ENCODE results near the gene PLEKHG3. TPM values are rescaled to one million over a fixed set of nuclear protein-coding genes. Genes with fewer than 3 reads are reported as not detected.

PLEKHG3 gene
- total and polyA plus RNA-seq, 10 of the 15 experiments (the other 5 are each of a cell fraction or from before 2014, with no cell fraction given) = 0.03 to 0.73 (median 0.07) TPM; not detected in 5

DNA sequence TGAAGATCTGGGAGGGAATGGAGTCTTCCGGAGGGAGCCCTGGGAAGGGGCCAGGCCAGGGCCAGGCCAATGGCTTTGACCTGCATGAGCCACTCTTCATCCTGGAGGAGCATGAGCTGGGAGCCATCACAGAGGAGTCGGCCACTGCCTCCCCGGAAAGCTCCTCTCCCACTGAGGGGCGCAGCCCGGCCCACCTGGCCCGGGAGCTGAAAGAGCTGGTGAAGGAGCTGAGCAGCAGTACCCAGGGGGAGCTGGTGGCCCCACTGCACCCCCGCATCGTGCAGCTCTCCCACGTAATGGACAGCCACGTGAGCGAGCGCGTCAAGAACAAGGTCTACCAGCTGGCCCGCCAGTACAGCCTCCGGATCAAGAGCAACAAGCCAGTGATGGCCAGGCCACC is 37.7 kb downstream of the PLEKHG3 start (continued):
- TF ChIP-seq, protein P1, sequence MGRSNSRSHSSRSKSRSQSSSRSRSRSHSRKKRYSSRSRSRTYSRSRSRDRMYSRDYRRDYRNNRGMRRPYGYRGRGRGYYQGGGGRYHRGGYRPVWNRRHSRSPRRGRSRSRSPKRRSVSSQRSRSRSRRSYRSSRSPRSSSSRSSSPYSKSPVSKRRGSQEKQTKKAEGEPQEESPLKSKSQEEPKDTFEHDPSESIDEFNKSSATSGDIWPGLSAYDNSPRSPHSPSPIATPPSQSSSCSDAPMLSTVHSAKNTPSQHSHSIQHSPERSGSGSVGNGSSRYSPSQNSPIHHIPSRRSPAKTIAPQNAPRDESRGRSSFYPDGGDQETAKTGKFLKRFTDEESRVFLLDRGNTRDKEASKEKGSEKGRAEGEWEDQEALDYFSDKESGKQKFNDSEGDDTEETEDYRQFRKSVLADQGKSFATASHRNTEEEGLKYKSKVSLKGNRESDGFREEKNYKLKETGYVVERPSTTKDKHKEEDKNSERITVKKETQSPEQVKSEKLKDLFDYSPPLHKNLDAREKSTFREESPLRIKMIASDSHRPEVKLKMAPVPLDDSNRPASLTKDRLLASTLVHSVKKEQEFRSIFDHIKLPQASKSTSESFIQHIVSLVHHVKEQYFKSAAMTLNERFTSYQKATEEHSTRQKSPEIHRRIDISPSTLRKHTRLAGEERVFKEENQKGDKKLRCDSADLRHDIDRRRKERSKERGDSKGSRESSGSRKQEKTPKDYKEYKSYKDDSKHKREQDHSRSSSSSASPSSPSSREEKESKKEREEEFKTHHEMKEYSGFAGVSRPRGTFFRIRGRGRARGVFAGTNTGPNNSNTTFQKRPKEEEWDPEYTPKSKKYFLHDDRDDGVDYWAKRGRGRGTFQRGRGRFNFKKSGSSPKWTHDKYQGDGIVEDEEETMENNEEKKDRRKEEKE (IDR thresholded peaks at IDR 0.05) = no peak
- TF ChIP-seq KLF5 (IDR thresholded peaks at IDR 0.05; ENCODE audit: partially characterized antibody) = no peak
- no peak for TF ChIP-seq IKZF2 (IDR thresholded peaks at IDR 0.05)
- TF ChIP-seq STAT1 (conservative IDR thresholded peaks at IDR 0.05) = no peak
- TF ChIP-seq, protein P2, sequence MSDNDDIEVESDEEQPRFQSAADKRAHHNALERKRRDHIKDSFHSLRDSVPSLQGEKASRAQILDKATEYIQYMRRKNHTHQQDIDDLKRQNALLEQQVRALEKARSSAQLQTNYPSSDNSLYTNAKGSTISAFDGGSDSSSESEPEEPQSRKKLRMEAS (IDR thresholded peaks at IDR 0.05; ENCODE audit: low read depth, low read length) = no peak

DNA sequence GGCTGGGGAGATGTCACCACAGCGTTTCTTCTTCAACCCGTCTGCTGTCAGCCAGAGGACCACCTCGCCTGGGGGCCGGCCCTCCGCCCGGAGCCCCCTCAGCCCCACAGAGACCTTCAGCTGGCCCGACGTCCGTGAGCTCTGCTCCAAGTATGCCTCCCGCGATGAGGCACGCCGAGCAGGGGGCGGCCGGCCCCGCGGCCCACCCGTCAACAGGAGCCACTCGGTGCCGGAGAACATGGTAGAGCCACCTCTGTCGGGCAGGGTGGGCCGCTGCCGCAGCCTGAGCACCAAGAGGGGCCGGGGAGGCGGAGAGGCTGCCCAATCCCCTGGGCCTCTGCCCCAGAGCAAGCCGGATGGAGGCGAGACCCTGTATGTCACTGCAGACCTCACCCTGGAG is 38.8 kb downstream of the PLEKHG3 start:
- Histone ChIP-seq H3K27ac (ENCODE audit: control insufficient read depth, insufficient read depth) (no peak overlapping the region), H3K9ac (ENCODE audit: control insufficient read depth, insufficient read depth, low read length) (no peak overlapping the region), H3K27me3 (replicated peaks in 1 of 2; ENCODE audit: control insufficient read depth in 2 of 2, insufficient read depth in 2 of 2, low read length in 1 of 2) (peaks cover 0 to 2% of the 10 kb centered on the region in 2 experiments; a peak in 1 of 4 replicates), H3K36me3 (ENCODE audit: control insufficient read depth in 2 of 2, insufficient read depth in 2 of 2, low read length in 1 of 2) (no peaks in the 10 kb centered on the region; a peak in 1 of 4 replicates), H3K9me3 (replicated peaks; ENCODE audit: control insufficient read depth, insufficient read depth, low read length) (no peaks in the 10 kb centered on the region; the same call in 2 of the 3 replicates), H3K79me2 (ENCODE audit: control insufficient read depth, insufficient read depth, low read length) (no peaks in the 10 kb centered on the region), H3K4me1 (ENCODE audit: control insufficient read depth, insufficient read depth, low read length) (no peaks in the 10 kb centered on the region), H3K4me3 (no peak overlapping the region), H3K4me2 (ENCODE audit: control insufficient read depth, insufficient read depth) (no peak overlapping the region), H2AFZ (ENCODE audit: control insufficient read depth, low read depth, low read length) (no peak overlapping the region), H4K20me1 (ENCODE audit: control insufficient read depth, insufficient read depth) (no peaks in the 10 kb centered on the region)
- no peak for DNase-seq (ENCODE audit: low read depth, low spot score)
- FAIRE-seq = no peak
- intact Hi-C loops (cut with micrococcal nuclease; ENCODE audit: unreplicated experiment) = no loop called here
- RAD21 ChIA-PET (ENCODE audit: unreplicated experiment) = no interaction called here
- no peak for ATAC-seq
- WGBS (ENCODE audit: insufficient coverage, insufficient replicate concordance, low lambda C conversion rate, missing lambda C conversion rate) = 60% methylated on average over 22 of the region's 27 CpGs
- CTCF ChIA-PET = no interaction called here
- POLR2A ChIA-PET = no interaction called here
- BruUV-seq (replicated peaks) = no TSS peak
- in situ Hi-C loops (cut with MboI) = no loop called here
- SMC1A ChIA-PET (ENCODE audit: uncharacterized antibody, unreplicated experiment) = no interaction called here
- TF ChIP-seq POLR2AphosphoS5 (IDR thresholded peaks at IDR 0.05; ENCODE audit: low read length) (no peak), NFXL1 (IDR thresholded peaks at IDR 0.05; ENCODE audit: borderline replicate concordance) (no peak), ASH2L (IDR thresholded peaks at IDR 0.05; ENCODE audit: borderline replicate concordance, low read depth) (no peak), STAT3 (IDR thresholded peaks at IDR 0.05; ENCODE audit: low read depth, low read length) (no peak), BMI1 (IDR thresholded peaks at IDR 0.05; ENCODE audit: borderline replicate concordance) (no peak), SUPT20H (IDR thresholded peaks at IDR 0.05; ENCODE audit: borderline replicate concordance, control insufficient read depth, low read depth, low read length) (no peak), RBBP5 (conservative IDR thresholded peaks at IDR 0.05) (no peak), ZNF24 (IDR thresholded peaks at IDR 0.05) (no peak)
- TF ChIP-seq, protein P3, sequence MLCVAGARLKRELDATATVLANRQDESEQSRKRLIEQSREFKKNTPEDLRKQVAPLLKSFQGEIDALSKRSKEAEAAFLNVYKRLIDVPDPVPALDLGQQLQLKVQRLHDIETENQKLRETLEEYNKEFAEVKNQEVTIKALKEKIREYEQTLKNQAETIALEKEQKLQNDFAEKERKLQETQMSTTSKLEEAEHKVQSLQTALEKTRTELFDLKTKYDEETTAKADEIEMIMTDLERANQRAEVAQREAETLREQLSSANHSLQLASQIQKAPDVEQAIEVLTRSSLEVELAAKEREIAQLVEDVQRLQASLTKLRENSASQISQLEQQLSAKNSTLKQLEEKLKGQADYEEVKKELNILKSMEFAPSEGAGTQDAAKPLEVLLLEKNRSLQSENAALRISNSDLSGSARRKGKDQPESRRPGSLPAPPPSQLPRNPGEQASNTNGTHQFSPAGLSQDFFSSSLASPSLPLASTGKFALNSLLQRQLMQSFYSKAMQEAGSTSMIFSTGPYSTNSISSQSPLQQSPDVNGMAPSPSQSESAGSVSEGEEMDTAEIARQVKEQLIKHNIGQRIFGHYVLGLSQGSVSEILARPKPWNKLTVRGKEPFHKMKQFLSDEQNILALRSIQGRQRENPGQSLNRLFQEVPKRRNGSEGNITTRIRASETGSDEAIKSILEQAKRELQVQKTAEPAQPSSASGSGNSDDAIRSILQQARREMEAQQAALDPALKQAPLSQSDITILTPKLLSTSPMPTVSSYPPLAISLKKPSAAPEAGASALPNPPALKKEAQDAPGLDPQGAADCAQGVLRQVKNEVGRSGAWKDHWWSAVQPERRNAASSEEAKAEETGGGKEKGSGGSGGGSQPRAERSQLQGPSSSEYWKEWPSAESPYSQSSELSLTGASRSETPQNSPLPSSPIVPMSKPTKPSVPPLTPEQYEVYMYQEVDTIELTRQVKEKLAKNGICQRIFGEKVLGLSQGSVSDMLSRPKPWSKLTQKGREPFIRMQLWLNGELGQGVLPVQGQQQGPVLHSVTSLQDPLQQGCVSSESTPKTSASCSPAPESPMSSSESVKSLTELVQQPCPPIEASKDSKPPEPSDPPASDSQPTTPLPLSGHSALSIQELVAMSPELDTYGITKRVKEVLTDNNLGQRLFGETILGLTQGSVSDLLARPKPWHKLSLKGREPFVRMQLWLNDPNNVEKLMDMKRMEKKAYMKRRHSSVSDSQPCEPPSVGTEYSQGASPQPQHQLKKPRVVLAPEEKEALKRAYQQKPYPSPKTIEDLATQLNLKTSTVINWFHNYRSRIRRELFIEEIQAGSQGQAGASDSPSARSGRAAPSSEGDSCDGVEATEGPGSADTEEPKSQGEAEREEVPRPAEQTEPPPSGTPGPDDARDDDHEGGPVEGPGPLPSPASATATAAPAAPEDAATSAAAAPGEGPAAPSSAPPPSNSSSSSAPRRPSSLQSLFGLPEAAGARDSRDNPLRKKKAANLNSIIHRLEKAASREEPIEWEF (IDR thresholded peaks at IDR 0.05; ENCODE audit: insufficient replicate concordance, low read depth, low read length) = no peak
